Erythroblast (primary cell): Measurements from ENCODE around the gene TUBB.
A peak's percentile ranks its signal among the peaks of the same experiment; 100 is the strongest.

Experiments used
- GATA1 ChIP-seq: IDR thresholded peaks from 2 replicates; pipeline ENCODE4 v1.6.1; 2011; ENCODE audit warnings: low read depth, mild to moderate bottlenecking, control low read depth, low read length, moderate library complexity
- POLR2A ChIP-seq: IDR thresholded peaks from 2 replicates; pipeline ENCODE4 v1.6.1; 2011; ENCODE audit warnings: mild to moderate bottlenecking, low read length

DNA sequence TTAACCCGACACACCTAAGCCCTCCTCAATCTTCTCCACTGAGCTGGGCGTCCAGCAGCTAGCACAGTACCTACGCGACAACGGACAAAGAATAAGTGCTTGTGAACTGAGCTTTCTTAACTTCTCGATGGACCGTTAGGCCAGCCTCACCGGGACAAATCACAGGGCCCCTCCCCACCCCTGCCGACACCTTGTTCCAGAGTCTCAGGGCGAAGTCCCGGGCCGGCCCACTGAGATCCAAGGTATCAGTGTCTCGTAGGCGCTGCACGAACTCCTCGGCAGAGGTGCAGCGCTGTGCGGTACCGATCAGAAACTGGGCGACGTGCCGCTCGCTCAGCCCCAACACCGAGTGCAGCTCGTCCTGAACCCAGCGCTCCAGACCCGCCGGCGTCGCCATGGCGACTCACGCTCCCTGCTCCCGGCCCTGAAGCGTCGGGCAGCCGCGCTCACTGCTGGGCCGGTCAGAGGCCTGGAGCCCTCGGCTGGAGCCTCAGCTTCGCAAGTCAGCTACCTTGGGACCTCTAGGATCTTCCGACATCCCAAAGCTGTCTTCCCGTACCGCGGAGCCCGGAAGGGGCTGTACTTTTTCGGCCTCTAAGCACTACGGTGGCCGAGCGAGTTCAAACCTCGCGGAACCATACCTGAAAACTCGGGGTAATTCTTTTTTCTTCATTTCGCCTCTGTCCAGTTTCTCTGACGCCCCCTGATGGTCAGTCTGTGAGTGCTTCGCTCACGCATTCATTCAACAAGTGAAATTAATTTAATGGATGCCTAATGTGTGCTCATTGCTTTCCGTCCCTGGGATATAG lies 47.5 kb upstream of the TUBB start, which contains the start of gene DHX16:
- TF ChIP-seq POLR2A, result peak; percentile 72
- no peak for TF ChIP-seq GATA1
